Upper lobe of left lung (tissue), 4 donors: Measurements from ENCODE around the gene RIMS4.

Experiments
- CTCF ChIP-seq, 6 experiments: fragments of 450-650 bp in 4 of 6; fragments of 200-600 bp in 2 of 6; sonication (generic) in 2 of 6; IDR thresholded peaks; one replicate each; pipeline ENCODE4 v1.5.1; 2016 to 2019; ENCODE audit warnings: antibody characterized with exemption in 6 of 6
- POLR2A ChIP-seq, 4 donors: fragments of 450-650 bp; IDR thresholded peaks; one replicate each; pipeline ENCODE4 v1.5.1; 2016 to 2017; ENCODE audit warnings: antibody characterized with exemption in 4 of 4, mild to moderate bottlenecking in 2 of 4
- POLR2AphosphoS5 ChIP-seq, 2 donors: sonication (generic); formaldehyde crosslinking; IDR thresholded peaks; one replicate each; pipeline ENCODE4 v1.5.1; 2017; ENCODE audit warnings: antibody characterized with exemption in 2 of 2

DNA sequence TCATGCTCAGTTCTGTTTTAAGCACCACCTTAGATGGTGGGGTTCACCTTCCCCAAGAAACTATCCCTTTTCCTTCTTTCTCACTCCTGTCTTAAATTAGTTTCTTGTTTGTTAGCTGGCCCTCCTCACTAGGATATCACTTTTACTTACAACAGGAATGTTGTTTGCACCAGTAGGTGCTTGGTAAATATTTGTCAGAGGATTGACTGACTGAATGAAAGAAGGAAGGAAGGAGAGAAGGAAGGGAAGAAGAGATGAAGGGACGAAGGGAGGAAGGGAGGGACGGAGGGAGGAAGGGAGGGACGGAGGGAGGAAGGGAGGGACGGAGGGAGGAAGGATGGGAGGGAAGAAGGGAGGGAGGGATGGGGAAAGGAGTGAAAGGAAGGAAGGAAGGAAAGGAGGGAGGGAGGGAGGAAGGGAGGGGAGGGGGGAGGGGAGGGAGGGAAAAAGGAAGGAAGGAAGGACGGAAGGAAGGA is 65.2 kb downstream of the RIMS4 start:
- TF ChIP-seq POLR2A (IDR thresholded peaks at IDR 0.05) (no peak), POLR2AphosphoS5 (IDR thresholded peaks at IDR 0.05) (no peak), CTCF (IDR thresholded peaks at IDR 0.05) (no peak)
